ENCODE data around the gene DRAM1.
"Not testable (repeated sequence)": the region's sequence is repeated elsewhere in the genome, so short reads cannot be mapped to it uniquely, and the experiment has no call there.

The DRAM1 gene

GRCh38 chr12:101908395-101908794 is 31.0 kb downstream of the DRAM1 start:
- no peak for DNase-seq

- DNase-seq = no peak
These were observed 32.3 kb downstream of the DRAM1 start for GRCh38 chr12:101909646-101910045.

GRCh38 chr12:101915841-101916240 is 38.5 kb downstream of the DRAM1 start:
- DNase-seq = no peak

- DNase-seq = not testable (repeated sequence)
These were observed 41.4 kb downstream of the DRAM1 start for GRCh38 chr12:101918805-101919204.

- DNase-seq = no peak
These were observed 42.1 kb downstream of the DRAM1 start for GRCh38 chr12:101919447-101919846.

GRCh38 chr12:101920906-101921305 is 43.5 kb downstream of the DRAM1 start:
- no peak for DNase-seq

- no peak for DNase-seq
These were observed 45.8 kb downstream of the DRAM1 start for GRCh38 chr12:101923045-101923718.

- DNase-seq = no peak
These were observed 47.2 kb downstream of the DRAM1 start for GRCh38 chr12:101924618-101925017.

GRCh38 chr12:101925361-101925760 is 48.0 kb downstream of the DRAM1 start:
- DNase-seq = no peak

- no peak for DNase-seq
These were observed 48.6 kb downstream of the DRAM1 start for GRCh38 chr12:101925935-101926334.

- no peak for DNase-seq
These were observed 49.7 kb downstream of the DRAM1 start for GRCh38 chr12:101927036-101927435.

- DNase-seq = no peak
These were observed 50.6 kb downstream of the DRAM1 start for GRCh38 chr12:101927999-101928398.

- no peak for DNase-seq
These were observed 51.2 kb downstream of the DRAM1 start for GRCh38 chr12:101928556-101928955.

GRCh38 chr12:101929365-101930041 is 52.1 kb downstream of the DRAM1 start:
- DNase-seq = no peak

GRCh38 chr12:101931498-101932326 is 54.3 kb downstream of the DRAM1 start:
- no peak for DNase-seq

- no peak for DNase-seq
These were observed 56.6 kb downstream of the DRAM1 start for GRCh38 chr12:101933866-101934514.

GRCh38 chr12:101935890-101936746 is 58.7 kb downstream of the DRAM1 start:
- no peak for DNase-seq

GRCh38 chr12:101939306-101939705 is 61.9 kb downstream of the DRAM1 start:
- DNase-seq = no peak

GRCh38 chr12:101939856-101940265 is 62.5 kb downstream of the DRAM1 start:
- DNase-seq = peak; percentile 54

- no peak for DNase-seq
These were observed 63.1 kb downstream of the DRAM1 start for GRCh38 chr12:101940400-101940950.

- DNase-seq = no peak
These were observed 64.2 kb downstream of the DRAM1 start for GRCh38 chr12:101941306-101942249.

All from retina (tissue), 1 donor.